GM18526 (cell line): ENCODE measurements around the gene SOX6.

Experiments
- POLR2A ChIP-seq: IDR thresholded peaks from 3 replicates; pipeline ENCODE4 v1.6.1; 2011; ENCODE audit not compliant: insufficient read length; ENCODE audit errors: extremely low read depth

SOX6 gene

GRCh38 chr11:15985127-15985859, 371.1 kb downstream of the SOX6 start:
- TF ChIP-seq POLR2A: no peak

GRCh38 chr11:15981292-15981691, 375.1 kb downstream of the SOX6 start:
- no peak for TF ChIP-seq POLR2A

DNA sequence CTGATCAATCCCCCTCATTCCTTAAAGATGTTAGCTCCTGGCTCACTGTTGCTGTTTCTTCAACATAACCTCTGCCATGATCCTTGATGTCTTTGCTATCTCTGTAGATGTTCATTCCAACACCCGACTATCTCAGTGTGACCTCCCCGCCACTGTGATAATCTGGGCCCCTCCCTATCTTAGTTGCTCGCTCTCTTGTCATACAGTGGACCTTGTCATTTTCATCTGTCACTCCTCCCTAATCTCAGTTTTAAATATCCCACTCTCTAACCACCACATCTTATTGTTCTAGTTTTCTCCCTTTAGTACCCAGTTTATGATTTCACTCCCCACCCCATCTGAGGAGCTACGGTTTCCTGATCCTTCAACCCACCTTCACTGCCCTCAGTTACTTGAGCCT, 379.2 kb downstream of the SOX6 start:
- TF ChIP-seq POLR2A: no peak

DNA sequence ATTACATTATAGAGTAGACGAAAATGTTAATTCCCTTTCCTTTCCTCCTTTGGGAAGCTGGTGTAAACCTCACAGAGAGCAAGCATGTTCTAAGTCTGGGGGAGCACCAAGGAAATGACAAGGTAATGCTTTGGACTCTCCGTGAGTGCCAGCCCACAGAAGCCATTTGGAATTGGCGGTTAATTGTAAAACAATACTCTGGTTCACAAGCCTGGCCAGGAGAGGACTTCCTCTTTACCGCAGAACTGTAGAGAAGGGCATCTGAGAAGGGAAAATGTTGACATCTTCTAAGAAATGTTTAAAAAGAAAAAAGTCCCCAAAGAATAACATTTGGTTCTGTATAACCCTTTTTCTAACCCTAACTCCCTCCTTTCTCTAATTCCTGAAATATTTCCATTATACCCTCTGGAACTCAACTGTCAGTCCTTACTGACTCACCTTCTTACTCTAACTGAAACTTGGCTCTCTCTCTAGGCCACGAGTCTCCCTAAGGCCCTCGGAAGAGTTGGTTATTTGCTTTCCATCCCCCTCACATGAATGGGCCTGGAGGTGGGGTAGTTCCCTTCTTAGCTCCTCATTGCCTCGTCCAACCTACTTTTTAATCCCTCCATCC, 379.8 kb downstream of the SOX6 start:
- TF ChIP-seq POLR2A: no peak

- no peak for TF ChIP-seq POLR2A
Measured at GRCh38 chr11:15975742-15976141, 380.6 kb downstream of the SOX6 start.

GRCh38 chr11:15972838-15973237, 383.5 kb downstream of the SOX6 start:
- no peak for TF ChIP-seq POLR2A

- TF ChIP-seq POLR2A: no peak
Measured at GRCh38 chr11:15971215-15971546, 385.2 kb downstream of the SOX6 start.

GRCh38 chr11:15970506-15971214, 385.7 kb downstream of the SOX6 start:
- TF ChIP-seq POLR2A: no peak

DNA sequence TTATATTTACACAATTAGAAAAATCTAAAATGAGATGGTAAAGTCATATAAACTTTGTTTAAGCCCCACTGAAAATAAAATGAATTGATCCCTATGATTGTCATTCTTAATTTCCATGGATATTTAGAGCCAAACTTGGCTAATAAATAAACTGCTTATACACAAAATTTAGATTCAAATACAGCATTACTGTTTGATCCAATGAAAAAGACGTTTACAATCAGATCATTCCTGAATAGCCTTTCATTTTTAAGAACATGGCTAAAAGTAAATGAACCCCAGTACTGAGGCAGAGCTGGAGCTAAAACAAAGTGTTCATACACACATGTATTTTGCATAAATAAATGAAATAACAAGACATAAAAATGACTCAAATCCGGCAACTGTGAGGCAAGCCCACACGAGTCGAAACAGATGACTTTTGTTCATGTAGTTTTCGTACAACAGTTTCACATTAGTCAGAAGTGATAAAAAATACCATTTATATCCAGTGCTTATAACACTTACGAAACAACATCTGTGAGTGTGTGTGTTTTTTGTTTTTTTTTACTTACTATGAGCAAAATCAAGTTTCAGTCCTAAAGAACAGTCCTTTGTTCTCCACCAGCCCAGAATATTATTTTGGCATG, 386.5 kb downstream of the SOX6 start:
- no peak for TF ChIP-seq POLR2A

GRCh38 chr11:15969281-15969680, 387.1 kb downstream of the SOX6 start:
- no peak for TF ChIP-seq POLR2A

GRCh38 chr11:15968461-15969130, 387.8 kb downstream of the SOX6 start:
- TF ChIP-seq POLR2A: no peak

DNA sequence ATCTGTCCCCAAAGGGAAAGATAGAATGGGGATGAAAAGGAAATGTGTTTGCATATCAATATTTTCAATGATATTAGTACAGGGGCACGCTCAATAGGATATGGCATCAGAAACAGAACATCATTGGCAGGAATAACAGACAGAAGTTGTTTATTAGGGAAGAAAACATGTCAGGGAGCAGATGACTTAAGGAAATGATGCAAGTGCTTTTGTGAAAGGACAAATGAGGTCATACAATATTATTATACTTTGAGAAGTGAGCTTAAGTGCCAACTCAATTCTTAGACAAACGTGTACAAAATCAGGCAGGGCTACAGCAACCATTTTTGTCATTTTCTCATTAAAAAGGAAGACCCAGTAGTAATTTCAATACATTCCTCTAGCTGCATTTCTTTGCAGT, 388.4 kb downstream of the SOX6 start:
- no peak for TF ChIP-seq POLR2A

- no peak for TF ChIP-seq POLR2A
Measured at GRCh38 chr11:15967166-15967565, 389.2 kb downstream of the SOX6 start.

DNA sequence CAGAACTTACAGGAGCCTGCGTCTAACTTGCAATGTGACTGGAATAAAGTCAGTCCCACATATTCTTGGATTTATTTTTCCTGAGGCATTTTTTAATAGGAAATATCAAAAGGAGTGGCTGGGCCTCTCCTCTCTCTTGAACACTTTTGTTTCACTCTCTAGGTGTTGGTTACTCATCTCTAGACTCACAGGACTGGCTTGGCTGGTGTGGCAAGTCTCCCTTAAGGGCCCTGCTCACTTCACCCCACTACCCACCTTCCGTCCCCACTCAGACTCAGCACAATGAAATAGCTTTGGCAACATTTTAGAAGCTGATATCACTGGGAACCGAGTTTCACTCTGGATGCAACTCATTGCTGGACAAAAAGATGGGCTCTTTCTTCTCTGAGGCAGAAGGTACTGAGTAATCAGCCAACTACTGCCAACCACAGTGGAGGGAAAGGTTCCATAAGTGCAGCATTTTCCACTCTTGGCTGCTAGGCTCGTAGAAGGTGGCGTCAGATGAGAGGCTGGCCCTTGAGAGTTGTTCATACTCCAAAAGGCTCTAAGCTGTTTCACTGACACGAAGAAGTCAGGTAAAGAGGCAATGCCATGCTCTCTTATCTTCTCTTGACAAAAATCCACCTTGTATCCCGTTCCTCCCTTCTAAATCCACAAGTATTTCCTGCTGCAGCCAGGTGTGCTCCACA, 390.6 kb downstream of the SOX6 start:
- no peak for TF ChIP-seq POLR2A

GRCh38 chr11:15963266-15963665, 393.1 kb downstream of the SOX6 start:
- no peak for TF ChIP-seq POLR2A
